T-helper 9 cell (primary cell): ENCODE measurements around the gene HSD3B7.
"Not testable (repeated sequence)": the region's sequence is repeated elsewhere in the genome, so short reads cannot be mapped to it uniquely, and the experiment has no call there.

Experiments used
- DNase-seq: peaks from one replicate; pipeline ENCODE4 v3.0.0-alpha.2; 2020

HSD3B7 gene

DNA sequence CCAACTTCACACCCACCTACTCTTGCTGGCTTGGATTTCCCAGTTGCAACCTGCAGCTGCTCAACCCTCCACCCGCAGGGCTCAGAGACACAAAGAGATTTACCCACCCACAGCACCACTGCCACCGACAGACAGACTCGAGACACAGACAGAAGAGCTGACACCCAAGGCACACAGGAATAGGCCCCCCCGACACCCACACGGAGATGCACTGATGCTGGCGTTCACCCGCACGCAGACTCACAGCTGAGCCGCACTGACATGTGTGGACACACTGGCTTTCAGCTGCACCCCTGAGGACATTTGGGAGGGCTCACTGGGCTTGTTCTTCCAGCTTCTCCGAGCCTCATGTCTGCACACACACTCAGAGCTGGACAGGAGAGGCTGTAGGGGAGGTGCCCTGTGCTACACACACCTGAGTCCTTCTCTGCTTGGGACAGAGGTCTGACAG lies 17.3 kb downstream of the HSD3B7 start:
- no peak for DNase-seq

DNA sequence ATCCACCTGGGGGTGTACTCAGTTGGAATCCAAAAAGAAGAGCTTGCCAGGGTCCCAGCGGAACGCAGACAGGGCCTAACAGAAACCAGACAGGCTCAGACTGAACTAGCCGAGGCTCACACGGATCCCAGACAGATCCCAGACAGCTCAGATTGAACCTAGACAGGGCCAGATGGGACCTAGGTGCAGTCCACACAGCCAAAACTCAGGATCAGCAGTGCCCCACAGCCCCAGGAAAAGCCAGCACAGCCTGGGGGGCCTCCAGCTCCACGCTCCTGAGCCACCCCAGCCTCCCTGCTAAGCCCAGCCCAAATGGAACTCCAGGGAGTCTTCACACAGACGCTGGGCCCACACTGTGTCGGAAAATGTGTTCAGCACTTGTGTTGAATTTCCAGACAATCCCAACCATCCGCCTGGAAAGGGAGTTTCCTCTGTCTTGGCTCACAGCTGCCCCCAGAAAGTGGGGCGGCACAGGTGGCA lies 17.9 kb downstream of the HSD3B7 start:
- DNase-seq: no peak

DNA sequence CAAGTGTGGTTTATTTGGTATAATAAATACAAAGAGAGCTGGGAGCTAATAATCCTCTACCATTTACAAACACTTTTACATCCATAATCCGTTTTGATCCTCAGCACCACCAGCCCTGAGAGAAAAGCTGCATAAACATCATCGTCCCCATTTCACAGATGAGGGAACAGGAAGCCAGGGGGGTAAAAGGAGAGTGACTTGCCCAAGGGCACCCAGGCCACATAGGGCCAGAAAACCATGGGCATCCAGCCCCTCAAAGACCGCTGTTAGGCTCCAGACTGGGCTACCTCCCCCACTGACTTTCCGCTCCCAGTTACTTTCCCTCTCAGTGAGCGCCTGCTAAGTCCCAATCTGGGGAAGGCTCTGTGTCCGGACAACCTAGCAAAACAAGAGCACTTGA lies 18.7 kb downstream of the HSD3B7 start:
- DNase-seq: no peak

DNA sequence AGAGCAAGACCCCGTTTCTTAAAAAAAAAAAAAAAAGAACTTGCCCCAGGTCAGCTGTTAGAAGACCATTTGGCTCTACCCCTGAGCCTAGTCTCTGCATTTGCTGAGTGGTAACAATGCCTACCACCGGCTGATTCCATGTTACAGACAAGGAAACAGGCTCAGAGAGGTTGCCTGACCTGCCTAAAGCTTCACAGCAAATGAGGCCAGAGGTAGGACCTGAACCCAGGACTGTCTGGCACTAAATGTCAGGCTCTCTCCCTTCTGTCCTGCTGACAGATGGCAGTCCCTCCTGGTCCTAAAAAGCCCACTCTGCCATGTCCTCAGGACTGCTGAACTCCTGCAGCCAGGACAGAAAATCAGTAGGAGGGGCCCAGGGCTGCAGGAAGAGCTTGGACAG lies 19.7 kb downstream of the HSD3B7 start:
- DNase-seq: no peak

DNA sequence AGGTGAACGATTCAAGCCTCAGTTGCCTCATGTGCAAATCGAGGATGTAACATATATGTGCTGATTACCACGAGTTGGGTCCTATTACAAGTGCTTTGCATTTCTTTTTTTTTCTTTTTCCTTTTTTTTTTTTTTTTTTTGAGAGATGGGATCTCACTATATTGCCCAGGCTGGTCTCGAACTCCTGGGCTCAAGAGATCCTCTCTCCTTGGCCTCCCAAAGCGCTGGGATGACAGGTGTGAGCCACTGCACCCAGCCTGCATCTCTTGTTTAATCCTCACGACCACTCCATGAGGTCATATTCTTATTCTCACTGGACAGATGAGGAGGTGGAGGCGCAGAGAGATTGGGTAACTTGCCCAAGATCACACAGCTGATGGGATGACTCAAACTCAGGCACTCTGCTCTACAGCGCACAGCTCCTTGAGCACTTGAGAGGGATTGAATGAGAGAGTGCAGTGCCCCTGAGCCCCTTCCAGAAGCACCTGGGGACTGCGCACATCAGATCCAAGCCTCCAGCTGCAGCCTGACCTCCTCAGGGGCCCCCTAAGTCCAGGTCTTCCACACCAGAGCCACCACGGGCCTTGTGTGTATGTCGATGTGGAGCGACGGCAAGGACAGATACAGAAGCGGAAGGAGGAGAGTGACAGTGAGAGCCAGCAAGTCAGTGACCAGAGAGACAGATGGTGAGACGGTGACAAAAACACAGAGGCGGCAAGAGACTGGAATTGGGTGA lies 20.5 kb downstream of the HSD3B7 start:
- no peak for DNase-seq

DNA sequence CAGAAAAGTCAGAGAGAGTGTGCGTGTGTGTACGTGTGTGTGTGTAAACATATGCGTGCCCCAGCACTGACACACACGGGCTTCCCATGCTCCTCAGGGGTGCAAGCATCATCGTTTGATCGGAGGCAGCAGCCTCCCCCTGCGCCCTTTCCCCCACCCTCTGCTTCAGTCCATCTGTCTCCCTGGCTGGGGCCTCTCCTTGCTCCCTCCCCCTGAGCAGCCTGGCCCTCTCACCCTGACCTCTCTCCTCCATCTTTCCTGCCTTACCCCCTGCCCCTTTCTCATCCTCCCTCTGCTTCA lies 21.0 kb downstream of the HSD3B7 start:
- no peak for DNase-seq

DNA sequence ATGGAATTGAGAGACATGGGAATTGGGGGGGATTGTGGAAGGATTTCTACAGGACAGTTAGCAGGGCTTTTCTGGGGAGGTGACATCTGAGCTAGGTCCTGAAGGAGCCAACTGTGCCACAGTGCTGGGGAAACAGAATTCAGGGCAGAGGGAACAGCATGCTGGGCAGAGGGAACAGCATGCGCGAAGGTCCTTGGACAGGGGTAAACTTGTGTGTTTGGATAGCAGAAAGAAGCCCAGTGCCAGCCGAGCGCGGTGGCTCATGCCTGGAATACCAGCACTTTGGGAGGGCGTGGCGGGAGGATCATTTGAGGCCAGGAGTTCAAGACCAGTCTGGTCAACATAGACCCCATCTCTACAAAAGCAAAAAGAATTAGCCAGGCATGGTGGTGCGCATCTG lies 21.6 kb downstream of the HSD3B7 start:
- no peak for DNase-seq

DNA sequence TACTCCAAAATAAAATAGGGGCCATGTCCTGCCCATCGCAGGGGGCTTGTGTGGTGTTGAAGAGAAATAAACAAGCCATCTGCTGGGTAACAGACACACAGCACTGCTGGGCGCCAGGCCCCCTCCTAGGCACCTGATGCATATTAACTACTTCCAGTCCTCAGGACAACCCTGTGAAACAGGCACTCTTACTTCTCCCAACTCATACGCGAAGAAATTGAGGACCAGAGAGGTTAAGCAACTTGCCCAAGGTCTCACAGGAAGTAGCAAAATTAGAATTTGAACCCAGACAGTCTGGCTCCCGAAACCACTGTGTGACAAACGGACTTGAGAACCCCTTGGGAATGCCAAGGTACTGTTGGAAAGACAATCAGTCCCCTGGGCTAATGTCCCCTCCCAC lies 22.7 kb downstream of the HSD3B7 start:
- no peak for DNase-seq

DNA sequence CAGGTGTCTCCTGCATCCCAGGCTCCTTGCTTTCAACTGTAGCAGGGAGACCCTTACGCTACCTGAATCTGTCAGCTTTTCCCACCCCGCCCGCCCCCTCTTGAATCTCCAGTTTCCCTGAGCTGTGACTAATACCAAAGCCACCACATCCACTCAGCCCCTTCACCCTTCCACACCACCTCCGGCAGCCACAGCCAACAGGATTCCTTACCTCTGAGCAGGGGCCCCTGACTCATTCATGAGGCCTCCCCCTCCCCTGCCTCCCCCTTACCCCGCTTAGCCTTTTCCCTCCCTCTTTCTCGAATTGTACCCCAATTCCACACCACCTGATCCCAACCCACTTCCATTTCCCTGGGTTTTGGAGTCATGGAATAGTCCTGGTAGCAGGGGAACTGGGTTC lies 23.1 kb downstream of the HSD3B7 start:
- no peak for DNase-seq

DNA sequence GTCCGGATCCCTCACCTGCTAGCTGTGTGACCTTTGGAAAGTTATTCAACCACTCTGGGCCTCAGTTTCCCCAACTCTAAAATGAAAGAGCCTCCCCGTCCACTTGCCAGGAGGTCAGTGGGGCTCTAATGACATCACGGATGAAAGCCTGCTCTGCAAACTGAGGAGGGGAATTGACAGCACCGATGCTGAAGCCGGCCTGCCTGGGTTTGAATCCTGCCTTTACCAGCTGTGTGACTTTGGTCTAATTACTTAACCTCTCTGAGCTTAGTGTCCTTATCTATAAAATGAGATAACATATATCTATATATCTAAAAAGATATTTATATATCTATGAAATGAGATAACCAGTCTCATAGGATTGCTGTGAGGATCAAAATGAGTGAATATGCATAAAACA lies 23.5 kb downstream of the HSD3B7 start:
- DNase-seq: no peak

DNA sequence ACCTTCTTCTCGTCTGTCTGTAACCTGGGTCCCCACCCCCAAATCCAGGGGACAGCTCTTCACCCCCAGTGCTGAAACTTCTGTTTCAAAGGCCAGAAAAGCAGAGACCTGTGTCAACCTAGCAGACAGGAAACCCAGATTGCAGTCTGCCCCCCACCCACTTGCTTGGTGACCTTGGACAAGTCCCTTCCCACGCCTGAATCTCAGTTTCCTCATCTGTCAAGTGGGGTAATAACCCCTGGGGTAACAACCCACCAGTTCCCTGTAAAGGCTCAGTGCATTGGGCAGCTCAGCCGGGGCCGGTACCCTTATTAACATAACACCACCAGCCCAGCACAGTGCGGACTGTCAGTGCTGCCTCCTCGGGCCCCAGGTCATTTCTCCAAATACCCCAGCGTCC lies 24.1 kb downstream of the HSD3B7 start:
- no peak for DNase-seq

DNA sequence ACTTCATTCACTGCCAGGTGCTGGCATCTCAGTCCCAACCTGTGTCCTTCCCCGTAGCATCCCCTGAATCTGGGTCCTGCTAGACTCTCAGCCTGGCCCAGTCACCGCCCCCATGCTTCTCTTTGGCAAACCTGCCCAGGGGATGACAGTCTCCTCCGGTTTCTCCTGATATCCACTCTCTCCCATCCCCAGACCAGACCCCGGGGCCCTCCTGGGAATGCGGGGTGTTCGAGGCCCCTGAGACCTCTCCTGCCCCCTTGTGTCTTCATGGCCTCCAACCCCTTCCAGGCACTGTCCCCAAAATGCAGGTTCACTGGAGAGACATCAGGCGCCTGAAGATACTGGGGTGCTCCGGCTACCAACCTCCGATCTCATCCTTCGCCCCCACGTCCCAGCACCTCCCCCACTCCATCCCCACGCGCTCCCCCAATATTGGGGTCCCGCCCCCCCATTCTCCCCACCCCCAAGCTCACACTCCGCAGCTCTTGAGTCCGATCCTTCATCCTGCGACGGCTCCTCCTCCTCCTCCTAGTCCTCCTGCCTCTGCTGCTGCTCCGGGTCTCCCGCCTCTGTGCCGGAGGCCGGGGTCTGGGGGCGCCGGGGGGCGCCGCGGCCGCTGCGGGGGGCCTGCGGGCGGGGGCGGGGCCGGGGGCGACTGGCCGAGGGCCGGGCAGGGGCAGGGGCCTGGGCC lies 25.0 kb downstream of the HSD3B7 start:
- DNase-seq: no peak

DNA sequence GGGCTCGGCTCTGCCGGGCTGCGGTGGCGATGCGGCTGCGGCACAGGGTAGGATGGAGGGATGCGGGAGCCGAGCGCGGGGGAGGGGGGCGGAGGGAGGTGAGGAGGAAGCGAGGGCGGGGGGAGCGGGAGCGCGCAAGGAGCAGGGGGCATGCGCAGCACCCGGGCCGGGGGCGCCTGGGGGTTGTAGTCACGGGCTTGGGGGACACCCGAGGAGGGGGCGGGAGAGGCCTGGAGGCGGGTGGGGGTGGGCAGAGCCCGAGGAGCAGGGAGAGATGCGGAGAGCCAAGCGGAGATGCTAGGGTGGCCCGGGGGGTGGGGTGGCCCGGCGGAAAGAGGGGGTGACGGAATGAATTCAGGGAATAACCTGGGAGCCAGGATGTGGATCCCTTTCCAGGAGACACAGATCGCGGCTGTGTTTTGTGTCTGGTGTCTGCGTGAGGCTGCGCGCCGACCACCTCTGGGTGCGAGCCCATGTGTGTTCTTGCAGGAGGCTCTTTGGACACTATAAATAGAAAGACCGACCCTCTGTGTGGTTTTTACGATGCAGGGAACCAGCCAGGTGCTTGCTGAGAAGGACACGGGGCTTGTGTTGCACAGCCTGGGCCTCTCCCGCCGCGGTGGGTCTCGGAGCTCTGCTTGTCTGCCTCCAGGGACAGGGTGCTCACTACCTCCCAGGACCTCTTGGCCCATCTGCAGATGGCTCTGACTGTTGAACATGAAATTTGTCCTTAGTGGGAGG lies 25.7 kb downstream of the HSD3B7 start, which contains the start of gene STX1B:
STX1B (minus strand) TSS at position 54 of the 741 bp plus-strand sequence. CDS start 242 bp downstream, outside the sequence.
- DNase-seq: peak; percentile 39

DNA sequence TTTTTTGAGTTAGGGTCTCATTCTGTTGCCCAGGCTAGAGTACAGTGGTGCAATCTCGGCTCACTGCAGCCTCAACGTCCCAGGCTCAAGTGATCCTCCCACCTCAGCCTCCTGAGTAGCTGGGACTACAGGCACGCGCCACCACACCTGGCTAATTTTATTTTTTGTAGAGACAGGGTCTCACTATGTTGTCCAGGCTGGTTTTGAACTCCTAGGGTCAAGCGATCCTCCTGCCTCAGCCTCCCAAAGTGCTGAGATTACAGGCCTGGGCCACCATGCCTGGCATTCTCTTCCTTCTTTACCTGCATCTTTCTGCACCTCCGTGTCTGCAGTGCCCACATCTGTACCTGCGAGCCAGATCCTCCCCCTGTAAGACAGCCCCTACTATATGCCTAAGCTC lies 26.8 kb downstream of the HSD3B7 start:
- not testable (repeated sequence) for DNase-seq

DNA sequence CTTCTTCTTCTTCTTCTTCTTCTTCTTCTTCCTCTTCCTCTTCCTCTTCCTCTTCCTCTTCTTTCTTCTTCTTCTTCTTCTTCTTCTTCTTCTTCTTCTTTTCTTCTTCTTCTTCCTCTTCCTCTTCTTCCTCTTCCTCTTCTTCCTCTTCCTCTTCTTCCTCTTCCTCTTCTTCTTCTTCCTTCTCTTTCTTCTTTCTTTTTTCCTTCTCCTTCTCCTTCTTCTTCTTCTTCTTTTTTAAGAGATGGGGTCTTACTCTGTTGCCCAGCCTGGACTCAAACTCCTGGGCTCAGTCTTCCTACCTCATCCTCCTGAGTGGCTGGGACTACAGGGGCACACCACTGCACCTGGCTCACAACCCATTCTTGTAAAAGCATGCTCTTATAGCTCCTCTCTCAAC lies 28.3 kb downstream of the HSD3B7 start:
- not testable (repeated sequence) for DNase-seq

DNA sequence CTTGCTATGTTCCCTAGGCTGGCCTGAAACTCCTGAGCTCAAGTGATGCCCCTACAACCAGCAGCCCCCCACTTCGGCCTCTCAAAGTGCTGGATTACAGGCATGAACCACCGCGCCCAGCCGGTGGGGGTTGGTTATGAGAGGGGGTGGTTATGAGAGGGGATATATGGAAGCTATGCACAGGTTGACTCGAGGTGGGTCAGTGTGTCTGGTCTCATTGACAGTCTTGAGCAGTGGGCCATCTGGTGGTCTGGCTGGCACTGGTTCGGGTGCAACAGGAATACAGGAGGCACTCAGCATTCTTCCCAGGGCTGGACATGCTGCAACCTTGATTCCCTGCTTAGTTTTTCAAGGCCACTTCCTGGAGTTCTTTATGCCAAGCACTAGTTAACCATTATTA lies 31.0 kb downstream of the HSD3B7 start:
- DNase-seq: no peak

DNA sequence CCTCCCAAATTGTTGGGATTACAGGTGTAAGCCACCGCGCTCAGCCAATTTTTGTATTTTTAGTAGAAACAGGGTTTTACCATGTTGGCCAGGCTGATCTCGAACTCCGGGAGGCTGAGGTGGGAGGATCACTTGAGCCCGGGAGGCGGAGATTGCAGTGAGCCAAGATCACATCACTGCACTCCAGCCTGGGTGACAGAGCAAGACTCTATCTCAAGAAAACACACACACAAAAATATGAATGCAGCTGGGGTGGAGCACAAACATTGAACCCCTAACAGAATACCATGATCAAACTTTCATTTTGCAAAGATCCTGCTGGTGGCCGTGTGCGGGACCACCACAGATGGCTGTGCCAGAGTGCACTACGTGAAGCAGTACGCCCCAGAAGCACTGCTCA lies 32.7 kb downstream of the HSD3B7 start:
- not testable (repeated sequence) for DNase-seq

DNA sequence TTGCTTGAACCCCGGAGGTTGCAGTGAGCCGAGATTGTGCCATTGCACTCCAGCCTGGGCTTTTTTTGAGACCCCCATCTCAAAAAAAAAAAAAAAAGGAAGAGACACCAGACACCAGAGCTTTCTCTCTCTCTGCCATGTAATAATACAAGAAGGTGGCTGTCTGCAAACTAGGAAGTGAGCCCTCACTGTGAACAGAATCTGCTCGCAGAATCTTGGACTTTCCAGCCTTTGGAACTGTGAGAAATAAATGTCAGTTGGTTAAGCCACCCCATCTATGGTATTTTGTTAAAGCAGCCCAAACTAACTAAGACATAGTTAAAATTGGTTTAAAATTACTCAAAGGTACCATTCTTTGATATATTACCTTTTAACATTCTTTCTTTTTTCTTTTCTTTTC lies 35.5 kb downstream of the HSD3B7 start:
- DNase-seq: no peak

DNA sequence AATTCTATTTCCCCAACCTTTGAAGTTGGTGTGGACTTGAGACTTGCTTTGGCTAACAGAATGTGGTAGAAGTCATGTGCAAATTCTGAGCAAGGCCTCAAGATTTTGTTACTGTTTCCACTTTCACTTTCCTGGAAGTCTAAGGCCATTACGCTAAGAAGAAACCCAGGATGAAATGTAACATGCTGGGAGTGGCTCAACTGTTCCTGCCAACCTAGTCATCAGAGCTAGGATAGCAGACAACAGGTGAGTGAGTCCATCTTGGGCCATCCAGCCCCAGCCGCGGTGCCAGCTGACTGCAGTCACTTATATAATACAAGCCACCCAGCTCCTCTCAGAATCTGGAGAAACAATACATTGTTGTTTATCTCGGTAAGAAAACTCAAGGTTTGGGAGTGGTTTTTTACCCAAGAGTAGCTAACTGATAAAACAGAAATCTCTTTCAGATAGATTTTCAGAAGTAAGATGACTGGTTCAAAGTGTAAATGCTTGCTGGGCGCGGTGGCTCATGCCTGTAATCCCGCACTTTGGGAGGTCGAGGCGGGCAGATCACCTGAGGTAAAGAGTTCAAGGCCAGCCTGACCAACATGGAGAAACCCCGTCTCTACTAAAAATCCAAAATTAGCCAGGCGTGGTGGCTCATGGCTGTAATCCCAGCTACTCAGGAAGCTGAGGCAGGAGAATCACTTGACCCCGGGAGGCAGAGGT lies 37.7 kb downstream of the HSD3B7 start:
- no peak for DNase-seq

DNA sequence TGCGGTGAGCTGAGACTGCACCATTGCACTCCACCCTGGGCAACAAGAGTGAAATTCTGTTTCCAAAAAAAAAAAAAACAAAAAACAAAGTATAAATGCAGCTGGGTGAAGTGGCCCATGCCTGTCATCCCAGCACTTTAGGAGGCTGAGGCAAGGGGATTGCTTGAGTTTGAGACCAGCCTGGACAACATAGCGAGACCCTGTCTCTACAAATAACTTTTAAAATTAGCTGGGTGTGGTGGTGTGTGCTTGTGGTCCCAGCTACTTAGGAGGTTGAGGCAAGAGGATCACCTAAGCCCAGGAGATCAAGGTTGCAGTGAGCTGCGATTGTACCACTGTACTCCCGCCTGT lies 38.2 kb downstream of the HSD3B7 start:
- DNase-seq: no peak

DNA sequence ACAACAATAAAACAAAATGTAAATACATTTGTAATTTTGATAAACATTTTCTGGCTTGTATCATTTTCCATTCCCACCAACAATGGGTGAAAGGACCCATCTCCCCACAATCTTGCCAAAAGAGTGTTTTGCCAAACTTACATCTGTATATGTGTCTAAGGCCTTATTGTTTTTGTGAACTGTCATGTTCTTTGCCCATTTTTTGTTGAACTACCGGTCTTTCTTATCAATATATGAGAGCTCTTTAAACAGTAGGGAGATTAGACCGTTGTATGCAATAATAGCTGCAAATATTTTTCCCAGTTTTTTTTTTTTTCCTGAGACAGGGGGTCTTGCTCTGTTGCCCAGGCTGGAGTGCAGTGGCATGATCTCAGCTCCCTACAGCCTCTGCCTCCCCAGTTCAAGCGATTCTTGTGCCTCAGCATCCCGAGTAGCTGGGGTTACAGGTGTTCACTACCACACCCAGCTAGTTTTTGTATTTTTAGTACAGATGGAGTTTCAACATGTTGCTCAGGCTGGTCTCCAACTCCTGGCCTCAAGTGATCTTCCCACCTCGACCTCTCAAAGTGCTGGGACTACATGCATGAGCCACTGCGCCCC lies 38.7 kb downstream of the HSD3B7 start:
- no peak for DNase-seq

DNA sequence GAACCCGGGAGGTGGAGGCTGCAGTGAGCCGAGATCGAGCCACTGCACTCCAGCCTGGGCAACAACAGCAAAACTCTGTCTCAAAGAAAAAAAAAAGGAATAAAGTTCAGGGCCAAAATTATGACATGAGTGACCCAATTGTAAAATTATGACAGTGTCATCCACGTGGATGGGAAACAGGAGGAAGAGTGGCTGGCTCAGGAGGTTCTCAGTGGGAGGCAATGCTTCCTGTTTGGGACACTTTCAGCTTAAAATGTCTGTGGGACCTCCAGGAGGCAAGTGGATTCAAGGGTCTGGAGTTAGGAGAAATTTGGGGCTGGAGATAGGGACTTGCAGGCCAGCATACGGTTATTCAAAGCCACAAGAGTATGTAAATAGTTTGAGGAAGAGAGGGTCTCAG lies 40.3 kb downstream of the HSD3B7 start:
- no peak for DNase-seq

DNA sequence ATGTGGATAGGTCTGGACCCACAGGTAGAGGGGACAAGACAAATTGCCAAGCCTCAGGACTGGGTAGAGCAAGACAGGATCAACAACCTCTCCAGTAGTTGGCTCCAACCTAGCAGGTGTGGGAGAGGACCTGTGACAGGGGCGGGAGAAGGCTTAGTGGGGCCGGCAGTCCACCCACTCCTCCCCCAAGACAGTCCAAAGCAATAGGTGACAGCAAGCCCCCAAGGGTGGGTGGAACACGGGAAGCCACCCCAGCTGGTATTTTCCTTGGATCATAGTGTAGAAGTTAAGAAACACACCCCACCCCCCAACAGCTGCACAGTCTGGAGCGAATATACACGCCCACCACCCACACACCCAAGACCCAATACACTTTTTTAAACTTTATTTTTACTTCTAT lies 44.3 kb downstream of the HSD3B7 start:
- no peak for DNase-seq
